K562 (cell line): ENCODE measurements around the gene TXNRD2. TPM values are rescaled to one million over a fixed set of nuclear protein-coding genes. Genes with fewer than 3 reads are reported as not detected.

Experiments used
- ATAC-seq: fragments of 200-7000 bp; cut with Tn5 transposase; 3 replicates; pipeline ENCODE4 v1.9.1; 2020; ENCODE audit warnings: moderate library complexity
- BruUV-seq: library from RNA; stranded (reverse); fragments of 400-500 nt; replicated peaks from 2 replicates; lab custom pipeline; 2021; lab: Mats Ljungman, UMichigan
- CTCF ChIA-PET: fragments of 300-600 bp; formaldehyde crosslinking; extraction: SDS; loops from one replicate; lab custom pipeline; 2021; ENCODE audit warnings: low intra/inter-chr PET ratio; lab: Yijun Ruan, JAX
- POLR2A ChIA-PET: fragments of 300-600, 350-650 bp; sonication (Branson Sonifier 250); formaldehyde crosslinking; extraction: SDS; loops from one replicate; lab custom pipeline; 2021; ENCODE audit warnings: antibody characterized with exemption, inconsistent platforms; lab: Yijun Ruan, JAX
- DNase-seq, 4 experiments: peaks; one replicate each; pipeline versions ENCODE4 v3.0.0 to v3.0.0-alpha.2; 2011 to 2018; ENCODE audit warnings: low spot score in 3 of 4, mixed read lengths in 3 of 4; ENCODE audit errors: extremely low read depth in 1 of 4
- FAIRE-seq: peaks from 2 replicates; lab custom pipeline; 2011; peaks lifted over from hg19 to GRCh38; lab: Jason Lieb, UNC
- H2AFZ ChIP-seq: 2 replicates; pipeline ENCODE4 v1.6.0; 2011; ENCODE audit warnings: low read depth, low read length, control low read depth, inconsistent platforms
- H3K27ac ChIP-seq: fragments of 200-600 bp; 3 replicates; pipeline ENCODE4 v1.8.0; 2011; ENCODE audit warnings: low read depth, mild to moderate bottlenecking, control low read depth, inconsistent platforms, low read length, moderate library complexity, mixed read lengths; ENCODE audit errors: extremely low read depth
- H3K27me3 ChIP-seq, 2 experiments: fragments of 300-600 bp in 1 of 2; 2 replicates in 1 of 2; 3 replicates in 1 of 2; pipeline versions ENCODE4 v1.6.0 to v1.8.0; 2011; ENCODE audit warnings: inconsistent platforms in 2 of 2, low read length in 2 of 2, mild to moderate bottlenecking in 1 of 2, mixed read lengths in 1 of 2, moderate library complexity in 1 of 2; ENCODE audit not compliant: control insufficient read depth in 2 of 2, insufficient read depth in 2 of 2
- H3K36me3 ChIP-seq: fragments of 300-600 bp; 3 replicates; pipeline ENCODE4 v1.8.0; 2011; ENCODE audit warnings: mild to moderate bottlenecking, low read length, inconsistent platforms; ENCODE audit not compliant: control insufficient read depth, insufficient read depth
- H3K4me1 ChIP-seq, 2 experiments: fragments of 200-600 bp in 1 of 2; replicated peaks in 1 of 2; 2 replicates in 1 of 2; 3 replicates in 1 of 2; pipeline versions ENCODE4 v1.5.1 to v1.8.0; 2011; ENCODE audit warnings: inconsistent platforms in 2 of 2, low read length in 2 of 2, mild to moderate bottlenecking in 1 of 2, mixed read lengths in 1 of 2, moderate library complexity in 1 of 2; ENCODE audit not compliant: control insufficient read depth in 2 of 2, insufficient read depth in 2 of 2
- H3K4me2 ChIP-seq: 2 replicates; pipeline ENCODE4 v1.6.1; 2011; ENCODE audit warnings: low read length, control low read depth, inconsistent platforms, mixed read lengths; ENCODE audit not compliant: insufficient read depth
- H3K4me3 ChIP-seq: fragments of 200-600 bp; sonication (generic), shearing (Covaris generic); 2 replicates; pipeline ENCODE4 v1.5.1; 2016; ENCODE audit warnings: control low read depth, inconsistent platforms
- H3K79me2 ChIP-seq: fragments of 200-600 bp; 3 replicates; pipeline ENCODE4 v1.8.0; 2011; ENCODE audit warnings: low read length, inconsistent platforms; ENCODE audit not compliant: control insufficient read depth, insufficient read depth
- H3K9ac ChIP-seq, 2 experiments: 2 replicates each; pipeline versions ENCODE4 v1.6.0 to v1.6.1; 2011; ENCODE audit warnings: low read depth in 2 of 2, low read length in 2 of 2, control low read depth in 1 of 2, inconsistent platforms in 1 of 2, mild to moderate bottlenecking in 1 of 2, mixed read lengths in 1 of 2; ENCODE audit not compliant: insufficient read depth in 1 of 2
- H3K9me1 ChIP-seq: one replicate; pipeline ENCODE4 v1.6.0; 2011; ENCODE audit warnings: inconsistent platforms, mild to moderate bottlenecking, low read length, moderate library complexity; ENCODE audit not compliant: control insufficient read depth, insufficient read depth
- H3K9me3 ChIP-seq: replicated peaks from 2 replicates; pipeline ENCODE4 v1.5.1; 2011; ENCODE audit warnings: low read depth, low read length, inconsistent platforms; ENCODE audit not compliant: control insufficient read depth, insufficient read depth
- H4K20me1 ChIP-seq: replicated peaks from 2 replicates; pipeline ENCODE4 v1.6.1; 2011; ENCODE audit warnings: low read length, inconsistent platforms, mixed read lengths; ENCODE audit not compliant: control insufficient read depth, insufficient read depth
- HDAC6 ChIP-seq: IDR thresholded peaks from 2 replicates; pipeline ENCODE4 v1.6.1; 2012; ENCODE audit warnings: low read depth, mild to moderate bottlenecking, control low read depth, inconsistent platforms, low read length, moderate library complexity
- HMGXB4 ChIP-seq: sonication (generic); formaldehyde crosslinking; IDR thresholded peaks from 2 replicates; pipeline ENCODE4 v1.8.1; 2023; ENCODE audit warnings: mild to moderate bottlenecking, missing genetic modification reagents
- NFE2 ChIP-seq: IDR thresholded peaks from 2 replicates; pipeline ENCODE4 v1.6.1; 2014; ENCODE audit warnings: antibody characterized with exemption, low read depth
- NONO ChIP-seq, 2 experiments: fragments of 200-400 bp in 1 of 2; fragments of 450-650 bp in 1 of 2; formaldehyde crosslinking in 1 of 2; IDR thresholded peaks; 2 replicates each; pipeline ENCODE4 v1.6.1; 2017; ENCODE audit warnings: low read depth in 2 of 2, mild to moderate bottlenecking in 2 of 2, moderate library complexity in 2 of 2, low read length in 1 of 2
- SETDB1 ChIP-seq: IDR thresholded peaks from one replicate; pipeline ENCODE4 v1.6.1; 2012; ENCODE audit warnings: low read length, control low read depth, inconsistent platforms
- ZKSCAN8 ChIP-seq: fragments of 200-800 bp; sonication (Bioruptor generic); IDR thresholded peaks from 2 replicates; pipeline ENCODE4 v1.6.1; 2016; ENCODE audit warnings: missing genetic modification characterization, missing compliant biosample characterization
- ZNF639 ChIP-seq, 2 experiments: fragments of 200-800 bp in 1 of 2; sonication (Bioruptor generic) in 1 of 2; sonication (generic) in 1 of 2; formaldehyde crosslinking in 1 of 2; IDR thresholded peaks in 1 of 2; conservative IDR thresholded peaks in 1 of 2; 2 replicates each; pipeline versions ENCODE4 v1.5.0 to v1.6.1; 2016 to 2020; ENCODE audit warnings: missing compliant biosample characterization in 1 of 2, missing genetic modification characterization in 1 of 2, missing genetic modification reagents in 1 of 2
- ZNF740 ChIP-seq, 3 experiments: fragments of 200-800 bp in 1 of 3; sonication (Bioruptor generic) in 1 of 3; sonication (generic) in 1 of 3; formaldehyde crosslinking in 1 of 3; IDR thresholded peaks; 2 replicates each; pipeline versions ENCODE4 v1.6.1 to v1.8.0; 2016 to 2022; ENCODE audit warnings: mild to moderate bottlenecking in 2 of 3, missing compliant biosample characterization in 2 of 3, missing genetic modification characterization in 2 of 3, missing genetic modification reagents in 1 of 3
- WGBS: fragments of 100-300 bp; shearing (Covaris generic); methylation state at CpG from one replicate; pipeline ENCODE4 v1.1.6; 2016; ENCODE audit warnings: low coverage, mixed read lengths; ENCODE audit not compliant: insufficient coverage; ENCODE audit errors: missing lambda C conversion rate; 5-methylcytosine and 5-hydroxymethylcytosine counted together
- in situ Hi-C: fragments of 300-500 bp; cut with MboI; formaldehyde crosslinking; loops from 4 replicates; pipeline ENCODE4 v1.15.0; 2018; ENCODE audit warnings: inconsistent platforms, mixed read lengths
- intact Hi-C: fragments of 100-400 bp; cut with micrococcal nuclease; formaldehyde crosslinking; loops from 2 replicates; pipeline ENCODE4 v1.14.2; 2022
- polyA plus RNA-seq, 8 experiments: library from polyadenylated mRNA; depleted of rRNA in 4 of 8; stranded (reverse) in 5 of 8; unstranded in 3 of 8; fragments of >200 nt; fragmentation: Nextera tagmentation in 2 of 8; fragmentation: Illumina TruSeq in 1 of 8; extraction: Ambion mirVana in 2 of 8; extraction: Trizol in 1 of 8; gene quantifications; 2 replicates each; pipeline versions ENCODE4 v1.2.1 to v1.2.3, GENCODE V29; 2011 to 2014; ENCODE audit warnings: inconsistent platforms in 1 of 8, missing spikeins in 1 of 8
- total RNA-seq, 7 experiments: library from RNA; depleted of rRNA in 6 of 7; stranded (reverse); fragments of >200 nt in 6 of 7; fragmentation: Illumina TruSeq in 2 of 7; extraction: Trizol in 2 of 7; gene quantifications; 2 replicates each; pipeline versions ENCODE4 v1.2.1 to v1.2.3, GENCODE V29; 2011 to 2021; ENCODE audit warnings: low replicate concordance in 1 of 7

The TXNRD2 gene
- total and polyA plus RNA-seq, 9 of the 15 experiments (the other 6 are each of a cell fraction or from before 2014, with no cell fraction given), result 3.3 to 80.2 (median 49.4) TPM

- Histone ChIP-seq H3K4me2 (no peak overlapping the region), H2AFZ (no peak overlapping the region), H3K4me1 (peaks cover 0 to 48% of the 10 kb centered on the region in 2 experiments; a peak in 2 of 5 replicates), H3K79me2 (no peaks in the 10 kb centered on the region), H4K20me1 (peaks cover 13% of the 10 kb centered on the region), H3K27me3 (no peaks in the 10 kb centered on the region), H3K9me3 (no peaks in the 10 kb centered on the region), H3K36me3 (peaks cover 22% of the 10 kb centered on the region; the same call in 2 of the 3 replicates), H3K9me1 (peaks cover 2% of the 10 kb centered on the region), H3K4me3 (no peak overlapping the region), H3K9ac (peak overlapping the region in 1 of 2 experiments; percentile 49; a peak in 2 of 4 replicates), H3K27ac (no peak overlapping the region)
- DNase-seq (no peak), ATAC-seq (no peak), FAIRE-seq (no peak)
- in situ Hi-C loops (no loop called here), intact Hi-C loops (no loop called here)
- CTCF ChIA-PET, result no interaction called here
- POLR2A ChIA-PET, result interaction anchor here (0.6 to 11.2 kb wide), 13 partner anchors 10 to 1770 kb away, joined by 3 to 141 read pairs (median 3); no protein-coding TSS in a partner anchor
- BruUV-seq, result no TSS peak
- 58% methylated on average over 16 of the region's 16 CpGs for WGBS
- TF ChIP-seq HDAC6 (peak; percentile 36; the same call in 1 of the 2 replicates), ZNF639 (CRISPR knock-in tag; conservative IDR thresholded peaks at IDR 0.05 in 1 of 2, IDR thresholded peaks at IDR 0.05 in 1 of 2) (no peak), HMGXB4 (CRISPR knock-in tag) (peak; percentile 22; the same call in 1 of the 2 replicates), SETDB1 (peak; percentile 92), ZKSCAN8 (CRISPR knock-in tag) (no peak), ZNF740 (CRISPR knock-in tag; IDR thresholded peaks at IDR 0.05) (no peak), ZNF740 (tag; IDR thresholded peaks at IDR 0.05) (no peak), NFE2 (0 out of 2 replicates have a peak, but pooled peaks have one; percentile 5), NONO (IDR thresholded peaks at IDR 0.05; ENCODE audit: low read depth in 2 of 2, low read length in 1 of 2) (0 out of 4 replicates have a peak, but pooled peaks of 1 of the 2 experiments have one; percentile 12)
These were observed 42.6 kb downstream of the TXNRD2 start for GRCh38 chr22:19898831-19899567.
